NCI-H1092 treated with DMSO at 0.1 percent for 48 hours (cell line): ENCODE measurements around the gene LAMB4.

Experiments used
- DNase-seq: peaks from one replicate; lab custom pipeline; 2025; lab: John Stamatoyannopoulos, UW

The LAMB4 gene

DNA sequence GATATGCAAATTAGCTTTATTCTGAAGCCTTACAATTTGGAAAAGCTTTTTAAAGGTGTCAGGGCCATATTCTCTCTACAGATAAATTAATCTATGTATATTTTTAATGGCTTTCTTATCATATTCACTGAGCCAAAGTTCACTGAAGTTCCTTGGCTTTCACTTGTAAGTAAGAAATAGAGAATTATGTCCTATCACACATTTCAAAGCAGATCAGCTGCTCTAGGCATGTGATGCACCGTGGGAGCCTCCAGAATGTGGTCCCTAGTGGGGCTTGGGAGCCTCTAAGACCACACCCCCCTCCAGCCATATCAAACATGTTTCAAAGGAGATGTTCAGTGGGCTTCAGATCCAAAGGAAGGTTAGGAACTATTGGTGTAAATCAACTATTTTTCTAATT is 51.5 kb downstream of the LAMB4 start:
- no peak for DNase-seq

DNA sequence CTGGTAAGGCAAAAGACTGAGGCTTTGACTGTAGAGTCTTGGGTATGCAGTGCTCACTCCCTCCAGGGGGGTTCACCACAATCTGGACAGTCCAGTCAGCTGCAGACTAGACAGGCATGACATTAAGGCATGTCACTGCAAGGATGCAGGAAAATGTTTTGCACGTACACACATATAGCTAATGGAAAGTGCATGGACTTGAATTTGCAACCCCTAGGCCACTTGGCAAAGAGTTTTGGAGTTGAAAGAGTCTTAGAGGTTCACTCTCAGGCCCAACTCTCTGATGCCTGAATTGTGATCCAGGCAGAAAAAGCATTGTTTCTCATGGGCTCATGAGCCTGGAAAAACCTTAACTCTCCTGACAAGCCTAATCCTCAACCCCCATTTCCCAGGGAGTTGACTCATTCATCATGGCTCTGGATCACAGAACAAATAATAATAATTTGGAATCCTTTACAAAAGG is 51.9 kb downstream of the LAMB4 start:
- DNase-seq, result no peak

DNA sequence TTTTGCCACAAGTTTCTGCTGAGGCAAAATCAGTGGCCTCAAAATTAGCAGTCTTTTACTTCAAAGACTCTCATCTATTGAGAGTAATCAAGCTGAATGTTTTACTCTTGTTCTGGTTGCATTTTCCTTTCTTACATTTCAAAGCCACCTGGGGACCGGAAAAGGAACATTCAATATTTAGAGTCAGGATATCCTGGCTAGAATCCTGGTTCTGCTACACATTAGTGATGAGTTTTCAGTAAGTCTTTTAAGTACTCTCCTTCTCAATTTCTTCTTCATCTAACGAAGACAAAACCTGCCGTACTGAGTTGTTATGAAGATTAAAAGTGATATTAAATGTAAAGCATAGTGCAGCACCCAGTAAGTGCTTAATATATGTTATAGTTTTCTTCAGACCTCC is 52.5 kb downstream of the LAMB4 start:
- DNase-seq, result no peak

DNA sequence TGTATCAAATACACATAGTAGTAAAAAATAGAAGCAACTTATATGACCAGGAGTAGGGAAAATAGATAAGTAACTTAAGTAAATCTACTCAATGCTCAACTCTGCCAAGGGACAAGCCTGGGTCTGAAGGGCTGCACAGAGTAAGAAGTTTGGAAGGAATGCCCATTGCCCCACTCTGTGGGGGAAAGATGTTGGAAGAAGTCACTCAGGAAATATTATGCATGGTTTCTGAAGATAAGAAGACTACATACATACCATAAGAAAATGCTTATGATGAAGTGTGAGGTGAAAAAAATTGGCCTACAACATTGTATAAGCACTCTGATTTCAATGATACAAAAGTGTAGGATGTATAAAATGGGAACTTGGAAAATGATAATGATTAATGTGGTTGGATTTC is 54.0 kb downstream of the LAMB4 start:
- DNase-seq, result no peak

DNA sequence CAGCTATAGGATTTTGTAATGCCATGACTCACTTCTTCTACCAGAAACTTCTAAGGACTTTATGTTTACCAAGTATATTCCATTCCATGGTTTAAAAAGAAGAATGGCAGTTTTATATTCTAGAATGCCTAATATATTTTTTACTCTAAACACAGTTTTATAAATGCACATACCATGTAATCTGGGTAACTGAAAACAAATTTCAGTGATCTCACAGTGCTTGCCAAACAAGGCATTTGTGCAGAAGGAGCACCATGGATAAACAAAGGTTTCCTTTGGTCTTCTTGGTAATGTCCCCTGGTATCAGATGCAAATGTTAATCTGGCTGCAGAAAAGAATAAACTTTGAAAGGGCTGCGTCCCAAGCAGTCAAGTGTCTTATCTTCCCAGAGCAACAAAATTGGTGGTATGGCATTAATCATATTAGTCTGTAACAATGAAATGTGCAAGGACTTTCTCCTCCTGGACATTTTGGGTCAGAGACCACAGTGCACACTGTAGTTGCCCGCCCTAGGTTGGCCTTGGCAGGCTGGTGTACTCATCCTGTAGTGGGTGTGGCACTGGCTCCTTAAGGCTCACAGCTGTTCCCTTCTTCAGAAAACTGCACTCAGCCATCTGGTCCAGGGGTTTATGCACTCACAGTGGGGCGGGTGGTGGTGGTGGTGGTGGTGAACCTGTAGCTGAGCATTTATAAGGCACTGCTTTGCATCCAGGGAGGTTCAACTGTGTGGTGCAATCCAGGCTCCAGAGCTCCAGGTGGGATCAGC is 56.7 kb downstream of the LAMB4 start:
- DNase-seq, result no peak

DNA sequence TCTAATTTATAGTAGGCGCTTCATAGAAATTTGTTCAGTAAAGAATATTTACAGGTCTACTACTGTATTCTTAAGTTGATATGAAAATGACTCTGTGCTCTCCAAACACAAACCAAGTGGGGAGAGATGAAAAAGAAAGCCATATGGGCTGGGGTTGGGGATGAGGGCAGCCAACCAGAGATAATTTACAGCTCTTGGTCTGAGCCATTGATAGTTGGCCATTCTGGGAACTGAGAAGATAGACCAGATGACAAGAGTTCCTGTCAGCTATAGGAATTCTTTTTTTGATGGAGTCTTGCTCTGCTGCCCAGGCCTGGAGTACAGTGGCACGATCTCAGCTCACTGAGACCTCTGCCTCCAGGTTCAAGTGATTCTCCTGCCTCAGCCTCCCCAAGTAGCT is 57.4 kb downstream of the LAMB4 start:
- DNase-seq, result no peak

DNA sequence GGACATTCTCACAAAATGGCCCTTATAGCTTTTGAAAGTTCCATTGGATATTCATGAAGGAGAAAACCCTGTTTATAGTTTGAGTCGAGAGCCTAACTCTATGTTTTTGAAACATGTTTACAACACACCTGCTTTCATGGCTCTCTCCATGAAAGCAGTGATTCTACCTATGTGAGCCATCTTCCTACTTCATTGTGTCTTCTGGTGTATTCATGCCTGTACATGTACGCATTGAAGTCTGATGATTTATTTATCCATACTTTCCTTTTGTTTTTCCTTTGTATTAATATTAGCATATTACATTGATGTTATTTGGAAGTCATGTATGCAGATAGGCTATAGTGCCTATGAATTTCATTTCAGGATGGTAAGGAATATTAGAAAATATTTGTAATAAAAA is 58.0 kb downstream of the LAMB4 start:
- no peak for DNase-seq

DNA sequence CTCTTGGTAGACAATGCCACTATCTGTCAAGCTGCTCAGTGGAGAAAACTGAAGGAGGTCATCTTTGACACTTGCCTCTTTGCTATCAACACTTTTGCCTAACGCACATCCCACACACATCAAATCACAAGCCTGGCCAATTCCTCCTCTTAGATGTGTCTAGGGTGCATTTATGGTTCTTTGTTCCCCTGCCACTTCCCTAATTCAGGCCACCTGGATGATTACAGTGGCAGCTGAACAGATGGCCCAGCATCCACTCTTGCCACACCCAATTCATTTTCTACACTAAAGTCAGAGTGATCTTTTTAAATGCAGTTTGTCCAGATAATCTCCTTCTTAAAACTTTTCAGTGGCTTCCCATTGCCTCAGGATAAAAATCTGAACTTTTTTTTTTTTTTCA is 58.6 kb downstream of the LAMB4 start:
- peak; percentile 24 for DNase-seq

DNA sequence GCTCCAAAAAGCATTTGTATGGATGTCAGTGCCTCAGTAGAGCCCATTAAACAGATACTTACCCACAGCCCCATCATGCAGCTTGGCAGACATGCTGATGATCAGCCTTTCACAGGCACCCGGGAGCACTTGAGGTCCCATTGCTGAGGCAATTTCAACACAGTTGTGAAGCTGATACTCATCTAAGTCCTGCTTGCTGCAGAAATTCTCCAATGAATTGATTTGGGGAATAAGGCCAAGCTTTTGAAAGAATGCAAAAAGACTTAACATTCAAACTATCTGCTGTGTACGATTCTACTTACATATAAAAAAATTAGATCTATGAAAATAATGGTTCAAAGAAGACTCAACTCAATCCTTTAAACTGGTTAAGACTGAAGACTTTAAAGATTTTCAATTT is 60.5 kb downstream of the LAMB4 start:
- DNase-seq, result no peak

DNA sequence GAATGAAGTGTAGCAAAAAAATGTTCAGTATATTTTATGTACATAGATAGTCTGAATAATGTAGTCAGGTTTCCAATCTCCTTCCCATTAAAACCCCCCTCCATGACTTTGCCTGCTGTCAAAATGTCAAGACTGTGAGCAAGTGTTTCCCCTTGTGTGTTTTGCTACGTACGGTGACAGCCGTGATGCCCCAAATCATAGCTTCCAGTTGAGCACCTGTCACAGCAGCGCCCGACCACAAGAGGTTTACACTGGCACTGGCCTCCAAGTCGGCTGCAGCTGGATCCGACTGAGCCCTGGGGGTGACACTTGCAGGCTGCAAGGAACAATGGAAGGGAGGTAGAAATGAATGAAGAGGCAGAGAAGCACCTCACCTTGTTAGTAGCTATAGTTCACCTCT is 62.3 kb downstream of the LAMB4 start:
- peak; percentile 76 for DNase-seq

DNA sequence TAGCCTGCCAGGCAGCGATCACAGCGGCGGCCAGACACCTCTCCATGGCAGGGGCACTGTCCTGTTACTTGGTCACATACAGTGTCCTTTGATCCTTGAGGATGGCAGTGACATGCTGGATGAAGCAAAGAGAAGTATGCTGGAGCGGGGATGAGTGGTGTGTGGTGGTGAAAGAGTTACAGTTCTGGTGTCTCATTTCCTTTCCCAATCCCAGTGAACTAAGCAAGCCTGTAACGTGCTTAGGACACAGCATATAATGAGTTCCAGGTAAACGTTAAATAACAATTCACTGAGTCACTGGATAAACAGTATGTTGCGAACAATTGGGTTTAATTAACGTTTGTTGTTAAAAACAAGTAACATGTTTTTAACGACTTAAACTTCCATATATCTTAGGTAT is 63.7 kb downstream of the LAMB4 start:
- no peak for DNase-seq

DNA sequence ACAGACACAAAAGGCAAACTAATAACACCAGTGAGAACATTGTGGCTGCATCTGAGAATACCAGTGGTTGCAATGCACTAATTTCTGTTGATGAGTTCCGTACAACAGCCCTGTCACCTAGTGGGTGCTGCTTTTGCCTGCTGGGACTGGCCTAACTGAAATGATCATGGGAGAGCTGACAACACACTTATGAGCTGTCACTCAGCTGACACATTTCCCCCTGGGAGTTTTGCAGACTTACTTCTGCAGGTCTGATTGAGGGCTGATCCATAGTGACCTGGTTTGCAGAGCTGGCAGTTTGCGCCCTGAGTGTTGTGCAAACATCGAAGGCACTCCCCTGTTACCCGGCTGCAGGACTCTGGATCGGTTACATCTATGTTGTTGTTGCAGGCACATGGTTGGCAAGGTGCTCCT is 66.6 kb downstream of the LAMB4 start:
- DNase-seq, result peak; percentile 21

DNA sequence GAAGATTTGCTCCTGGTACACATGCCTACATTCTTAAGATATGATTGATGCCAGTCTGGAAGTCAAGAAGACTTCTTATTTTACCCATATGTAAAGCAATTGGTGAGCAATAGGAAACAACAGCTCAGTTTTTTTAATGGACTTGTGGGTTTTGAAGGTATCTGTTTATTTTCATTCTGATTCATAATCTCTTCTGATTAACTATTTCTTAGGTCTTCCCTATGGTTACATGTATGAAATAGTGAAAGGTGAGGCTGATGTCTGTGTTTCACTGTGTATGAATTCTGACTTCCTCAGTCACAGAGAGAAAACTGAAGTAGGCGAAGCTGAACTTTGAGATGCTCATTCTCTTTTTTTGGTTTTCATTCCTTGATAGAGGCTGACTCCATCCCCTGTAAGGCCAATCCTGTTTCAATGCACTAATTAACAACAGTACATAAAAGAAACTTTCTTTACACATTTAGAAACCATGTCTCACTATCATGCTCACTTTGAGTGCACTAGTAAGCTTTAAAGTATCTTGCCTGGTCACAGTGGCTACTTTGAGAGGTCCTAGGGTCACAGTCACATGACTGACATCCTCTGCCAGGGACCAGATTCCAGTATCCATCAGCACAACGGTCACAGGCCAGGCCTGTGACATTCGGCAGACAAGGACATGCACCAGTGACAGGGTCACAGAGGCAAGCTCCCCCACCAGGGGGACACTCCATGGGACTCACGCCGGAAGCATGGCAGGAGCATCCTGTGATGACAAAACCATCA is 67.7 kb downstream of the LAMB4 start:
- no peak for DNase-seq

DNA sequence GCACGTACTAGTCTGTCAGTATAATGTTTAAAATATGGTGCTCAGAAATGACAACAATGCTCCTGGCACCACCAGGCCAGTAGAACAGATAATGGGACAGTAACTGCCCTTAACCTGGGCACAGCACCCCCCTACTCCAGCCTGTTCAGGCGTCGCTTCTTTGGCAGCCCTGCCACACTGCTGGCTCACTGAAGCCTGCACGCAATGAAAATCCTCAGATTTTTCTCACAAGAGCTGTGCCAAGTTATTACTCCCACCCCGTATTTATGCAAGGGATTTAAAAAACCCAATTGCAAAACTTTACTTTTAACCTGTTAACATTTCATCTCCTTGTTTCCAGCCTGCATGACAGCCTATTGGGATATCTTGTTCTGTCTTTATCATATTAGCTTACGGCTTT is 70.6 kb downstream of the LAMB4 start:
- DNase-seq, result no peak

DNA sequence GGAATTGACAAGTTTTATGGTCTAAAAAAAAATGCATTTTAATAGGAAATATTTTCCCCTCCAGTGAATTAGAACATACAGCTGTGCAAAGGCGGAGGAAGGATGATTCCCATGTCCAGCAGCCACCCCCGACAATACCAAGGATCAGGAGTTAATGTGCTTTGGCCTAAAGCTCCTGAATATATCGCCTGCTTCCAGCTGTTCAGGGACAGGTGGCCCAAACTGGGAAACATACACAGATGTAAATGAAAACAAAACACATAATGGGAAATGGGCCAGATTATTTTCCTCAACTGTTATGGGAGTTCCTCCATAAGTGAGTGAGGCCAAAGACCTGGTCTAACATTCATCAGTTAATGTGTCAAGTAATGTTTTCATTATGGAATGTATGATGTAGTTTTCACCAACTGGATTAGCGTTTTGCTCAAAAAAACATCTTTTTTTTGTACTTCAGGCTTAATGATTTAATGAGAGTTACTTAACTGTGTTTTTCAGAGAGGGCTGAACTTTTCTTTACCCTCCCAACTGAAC is 72.1 kb downstream of the LAMB4 start:
- no peak for DNase-seq

DNA sequence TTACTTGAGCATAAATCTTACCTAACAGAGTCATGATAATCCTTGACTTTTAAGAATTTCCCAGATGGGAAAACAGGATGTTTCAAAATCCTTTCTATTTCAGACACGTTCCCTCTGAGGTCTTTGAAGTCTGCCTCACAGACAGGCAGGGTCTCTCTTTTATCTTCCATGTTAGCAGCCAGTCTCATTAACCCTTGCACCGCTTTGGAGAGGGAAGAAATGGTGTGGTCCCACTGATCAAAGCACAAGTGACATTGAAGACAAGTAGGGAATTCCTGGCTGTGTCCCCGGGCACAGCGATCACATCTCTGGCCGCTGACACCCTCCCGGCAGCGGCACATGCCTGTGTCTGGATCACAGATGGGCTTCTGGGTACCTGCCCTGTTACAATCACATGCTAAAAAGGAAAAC is 74.5 kb downstream of the LAMB4 start:
- DNase-seq, result no peak

DNA sequence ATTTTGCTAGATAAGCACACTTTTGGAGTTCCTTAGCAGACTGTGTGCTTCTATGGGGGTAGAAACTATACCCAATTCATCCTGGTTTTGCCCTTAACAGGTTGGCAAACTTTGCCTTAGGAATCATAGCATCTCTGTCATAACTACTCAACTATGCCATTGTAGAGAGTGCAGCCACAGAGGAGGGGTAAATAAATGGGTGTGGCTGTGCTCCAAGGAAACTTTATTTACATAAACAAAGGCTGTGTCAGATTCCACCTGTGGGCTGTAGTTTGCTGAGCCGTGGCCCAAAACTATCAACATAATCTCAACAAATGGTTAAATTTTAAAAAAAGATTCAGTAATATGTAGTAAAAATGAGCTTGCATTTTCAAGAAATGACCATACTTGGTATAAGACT is 75.6 kb downstream of the LAMB4 start:
- no peak for DNase-seq

DNA sequence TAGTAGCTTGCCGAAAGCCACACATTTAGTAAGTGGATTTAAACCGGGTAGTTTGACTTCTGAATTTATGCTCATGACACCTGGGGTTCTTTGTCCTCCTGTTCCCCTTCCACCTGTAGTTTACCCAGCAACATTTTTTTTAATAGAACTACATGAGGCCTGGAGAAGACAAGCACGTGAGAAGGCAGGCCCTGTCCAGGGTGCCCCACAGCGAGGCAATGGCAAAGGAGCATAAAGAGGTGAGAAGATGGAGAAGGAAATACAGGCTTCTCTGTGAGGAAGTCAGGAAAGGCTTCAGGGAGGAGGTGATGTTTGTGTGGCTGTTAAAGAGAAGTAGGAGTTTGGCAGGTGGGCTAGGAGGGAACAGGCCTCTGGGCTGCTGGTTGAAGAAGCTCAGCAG is 76.9 kb downstream of the LAMB4 start:
- DNase-seq, result no peak

DNA sequence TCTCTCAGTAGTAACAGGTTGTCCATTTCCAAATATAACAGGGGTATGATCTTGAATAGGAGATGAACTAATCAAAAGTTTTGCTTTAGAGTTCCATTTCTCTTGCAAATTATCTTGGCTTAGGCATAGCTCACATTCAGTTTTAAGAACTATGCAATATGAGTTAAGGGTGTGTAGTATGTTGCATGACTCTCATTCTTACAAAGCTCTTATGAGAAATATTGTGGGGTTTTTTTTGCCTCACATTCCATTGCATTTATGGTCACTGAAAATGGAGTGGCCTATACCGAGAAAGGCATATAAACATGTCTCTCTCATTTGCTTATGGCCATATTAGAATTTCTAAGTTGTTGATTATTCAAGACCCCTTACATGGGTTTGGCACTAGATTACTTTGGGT is 78.7 kb downstream of the LAMB4 start:
- no peak for DNase-seq

DNA sequence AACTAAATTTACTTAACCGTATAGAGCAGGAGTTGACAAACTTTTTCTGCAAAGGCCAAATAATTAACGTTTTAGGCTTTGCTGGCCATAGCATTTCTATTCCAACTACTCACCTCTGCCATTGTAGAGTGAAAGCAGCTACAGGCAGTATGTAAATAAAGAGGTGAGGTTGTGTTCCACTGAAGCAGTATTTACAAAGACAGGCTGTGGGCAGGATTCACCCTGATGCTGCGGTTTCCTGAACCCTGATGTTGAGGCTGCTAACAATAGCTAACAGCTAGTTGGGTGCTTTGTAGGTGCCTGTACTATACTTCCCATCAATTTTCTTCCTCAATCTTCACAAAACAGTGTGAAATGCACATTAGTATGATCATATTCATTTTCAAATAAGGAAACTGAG is 80.2 kb downstream of the LAMB4 start:
- no peak for DNase-seq

DNA sequence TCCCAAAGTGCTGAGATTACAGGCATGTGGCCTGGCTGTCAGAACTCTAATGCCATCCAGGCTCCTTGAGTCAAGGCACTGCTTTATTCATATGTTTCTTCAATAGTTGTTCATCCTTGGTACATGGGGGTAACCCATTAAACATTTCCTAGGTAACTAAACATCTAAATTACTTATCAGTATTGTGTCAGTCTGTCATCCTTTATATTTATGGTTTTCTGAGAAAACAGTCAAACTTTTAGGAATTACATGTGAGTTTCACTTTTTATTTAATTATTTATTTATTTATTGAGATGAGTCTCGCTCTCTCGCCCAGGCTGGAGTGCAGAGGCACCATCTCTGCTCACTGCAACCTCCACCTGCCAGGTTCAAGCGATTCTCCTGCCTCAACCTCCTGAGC is 81.7 kb downstream of the LAMB4 start:
- no peak for DNase-seq

DNA sequence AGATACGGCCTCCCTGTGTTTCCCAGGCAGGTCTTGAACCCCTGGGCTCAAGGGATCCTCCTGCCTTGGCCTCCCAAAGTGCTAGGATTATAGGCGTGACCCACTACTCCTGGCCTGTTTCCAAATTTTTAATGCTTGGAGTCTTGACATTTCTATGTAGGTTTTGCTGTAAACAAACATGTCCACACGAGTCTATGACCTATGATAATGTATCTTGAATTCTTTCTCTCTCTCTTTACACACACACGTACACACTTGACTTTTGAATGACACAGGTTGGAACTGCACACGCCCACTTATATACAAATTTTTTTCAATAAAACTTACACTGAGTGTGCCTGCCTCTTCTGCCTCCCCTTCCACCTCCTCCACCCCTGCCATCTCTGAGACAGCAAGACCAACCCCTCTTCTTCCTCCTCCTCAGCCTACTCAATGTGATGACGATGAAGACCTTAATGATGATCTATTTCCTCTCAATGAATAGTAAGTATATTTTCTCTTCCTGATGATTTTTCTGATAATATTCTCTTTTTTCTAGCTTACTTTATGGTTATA is 83.1 kb downstream of the LAMB4 start:
- DNase-seq, result no peak

DNA sequence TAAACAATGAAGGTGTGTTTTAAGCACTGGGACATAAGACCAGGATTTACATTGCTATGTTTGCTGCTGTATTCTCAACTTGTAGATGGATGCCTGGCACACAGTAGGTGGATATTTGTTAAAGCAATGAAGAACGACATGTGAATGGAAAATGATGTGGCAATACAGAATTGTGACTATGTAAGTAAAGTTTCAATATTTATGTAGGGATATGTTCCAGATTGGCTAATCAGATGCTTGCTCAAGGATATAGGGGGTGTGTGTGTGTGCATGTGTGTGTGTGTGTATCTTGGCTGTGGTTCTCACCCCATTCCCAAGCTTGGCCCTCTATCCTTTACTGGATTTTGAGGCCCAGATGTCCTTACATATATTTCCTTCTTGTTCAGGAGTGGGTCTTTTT is 84.5 kb downstream of the LAMB4 start:
- no peak for DNase-seq
